IPS DF 6.9 (cell line): Measurements from ENCODE around the gene TTLL6.
"Not testable (repeated sequence)": the region's sequence is repeated elsewhere in the genome, so short reads cannot be mapped to it uniquely, and the experiment has no call there.

Source experiments
- DNase-seq: peaks from one replicate; pipeline ENCODE4 v3.0.0-alpha.2; 2013; ENCODE audit warnings: low read depth, low spot score
- H3K27ac ChIP-seq: one replicate; pipeline ENCODE4 v1.5.1; 2013; ENCODE audit warnings: low read length, control low read depth
- H3K27me3 ChIP-seq: 2 replicates; pipeline ENCODE4 v1.6.1; 2013; ENCODE audit warnings: mild to moderate bottlenecking, low read length; ENCODE audit not compliant: control insufficient read depth, insufficient read depth
- H3K36me3 ChIP-seq: 2 replicates; pipeline ENCODE4 v1.6.1; 2013; ENCODE audit warnings: low read length; ENCODE audit not compliant: control insufficient read depth, insufficient read depth
- H3K4me1 ChIP-seq: 2 replicates; pipeline ENCODE4 v1.6.1; 2013; ENCODE audit warnings: low read length; ENCODE audit not compliant: control insufficient read depth, insufficient read depth
- H3K4me3 ChIP-seq: 2 replicates; pipeline ENCODE4 v1.5.1; 2013; ENCODE audit warnings: mild to moderate bottlenecking, low read length
- H3K9me3 ChIP-seq: 2 replicates; pipeline ENCODE4 v1.6.1; 2013; ENCODE audit warnings: low read length, inconsistent platforms; ENCODE audit not compliant: control insufficient read depth, insufficient read depth
- WGBS: extraction: QIAGEN DNeasy Blood & Tissue Kit; methylation state at CpG from one replicate; pipeline ENCODE4 v1.1.7; 2013; ENCODE audit warnings: mixed read lengths, missing lambda C conversion rate; ENCODE audit not compliant: insufficient read length, insufficient coverage; 5-methylcytosine and 5-hydroxymethylcytosine counted together

The TTLL6 gene

GRCh38 chr17:48815311-48815710, 1.7 kb downstream of the TTLL6 start:
- Histone ChIP-seq H3K9me3 (no peaks in the 10 kb centered on the region), H3K27me3 (no peaks in the 10 kb centered on the region)
- WGBS = no CpG with 5 or more reads among the region's 3 CpGs

GRCh38 chr17:48814504-48814903, 2.5 kb downstream of the TTLL6 start:
- Histone ChIP-seq H3K4me1 (peaks cover 6% of the 10 kb centered on the region; the same call in 1 of the 2 replicates), H3K27me3 (no peaks in the 10 kb centered on the region), H3K9me3 (no peaks in the 10 kb centered on the region), H3K4me3 (no peak overlapping the region), H3K36me3 (no peaks in the 10 kb centered on the region), H3K27ac (no peak overlapping the region)
- no peak for DNase-seq
- WGBS = no CpG with 5 or more reads among the region's 7 CpGs

More at GRCh38 chr17:48815311-48815710, 1.7 kb downstream of the TTLL6 start:
- Histone ChIP-seq H3K27ac (no peak overlapping the region), H3K4me1 (peaks cover 6% of the 10 kb centered on the region; the same call in 1 of the 2 replicates), H3K36me3 (no peaks in the 10 kb centered on the region), H3K4me3 (no peak overlapping the region)
- no peak for DNase-seq

GRCh38 chr17:48812001-48812400, 5.0 kb downstream of the TTLL6 start:
- Histone ChIP-seq H3K27me3 (no peaks in the 10 kb centered on the region), H3K27ac (no peak overlapping the region), H3K4me1 (peaks cover 2% of the 10 kb centered on the region; the same call in 1 of the 2 replicates), H3K4me3 (no peak overlapping the region), H3K36me3 (no peaks in the 10 kb centered on the region), H3K9me3 (no peaks in the 10 kb centered on the region)
- no CpG with 5 or more reads among the region's 3 CpGs for WGBS
- no peak for DNase-seq

- no peak for DNase-seq
- WGBS = no CpG with 5 or more reads among the region's 4 CpGs
- Histone ChIP-seq H3K9me3 (no peaks in the 10 kb centered on the region), H3K27ac (no peak overlapping the region), H3K27me3 (no peaks in the 10 kb centered on the region), H3K4me1 (peaks cover 2% of the 10 kb centered on the region; the same call in 1 of the 2 replicates), H3K36me3 (no peaks in the 10 kb centered on the region), H3K4me3 (no peak overlapping the region)
Measured at GRCh38 chr17:48809182-48809581, 7.8 kb downstream of the TTLL6 start.

GRCh38 chr17:48804936-48805411, 12.1 kb downstream of the TTLL6 start:
- Histone ChIP-seq H3K27ac (no peak overlapping the region), H3K9me3 (no peaks in the 10 kb centered on the region), H3K4me1 (no peaks in the 10 kb centered on the region), H3K4me3 (no peak overlapping the region), H3K27me3 (no peaks in the 10 kb centered on the region; the same call in 1 of the 2 replicates), H3K36me3 (no peaks in the 10 kb centered on the region)
- no peak for DNase-seq
- WGBS = no CpG with 5 or more reads among the region's 9 CpGs

- no peak overlapping the region for H3K4me3 ChIP-seq
- no peak overlapping the region for H3K27ac ChIP-seq
- H3K36me3 ChIP-seq = no peaks in the 10 kb centered on the region
- WGBS = no CpG with 5 or more reads among the region's 5 CpGs
- no peaks in the 10 kb centered on the region for H3K4me1 ChIP-seq
- DNase-seq = no peak
- H3K27me3 ChIP-seq = no peaks in the 10 kb centered on the region; the same call in 1 of the 2 replicates
- no peaks in the 10 kb centered on the region for H3K9me3 ChIP-seq
Measured at GRCh38 chr17:48800626-48801217, 16.3 kb downstream of the TTLL6 start.

GRCh38 chr17:48799069-48799723, 17.8 kb downstream of the TTLL6 start:
- H3K4me1 ChIP-seq = no peaks in the 10 kb centered on the region

GRCh38 chr17:48796163-48796522, 20.9 kb downstream of the TTLL6 start:
- not testable (repeated sequence) for H3K9me3 ChIP-seq, DNase-seq, H3K36me3 ChIP-seq, H3K27me3 ChIP-seq, H3K4me1 ChIP-seq, H3K4me3 ChIP-seq, H3K27ac ChIP-seq
- no CpG with 5 or more reads among the region's 6 CpGs for WGBS

More at GRCh38 chr17:48799069-48799723, 17.8 kb downstream of the TTLL6 start:
- H3K27me3 ChIP-seq = no peaks in the 10 kb centered on the region; the same call in 1 of the 2 replicates
- no peak overlapping the region for H3K4me3 ChIP-seq
- WGBS = no CpG with 5 or more reads among the region's 11 CpGs
- H3K36me3 ChIP-seq = no peaks in the 10 kb centered on the region
- no peak overlapping the region for H3K27ac ChIP-seq
- H3K9me3 ChIP-seq = no peaks in the 10 kb centered on the region
- DNase-seq = no peak

GRCh38 chr17:48795444-48796162, 21.4 kb downstream of the TTLL6 start:
- WGBS = no CpG with 5 or more reads among the region's 10 CpGs
- Histone ChIP-seq H3K4me3 (no peak overlapping the region), H3K36me3 (no peaks in the 10 kb centered on the region), H3K27me3 (no peaks in the 10 kb centered on the region; the same call in 1 of the 2 replicates), H3K27ac (no peak overlapping the region), H3K4me1 (no peaks in the 10 kb centered on the region), H3K9me3 (no peaks in the 10 kb centered on the region)
- DNase-seq = no peak

GRCh38 chr17:48792033-48792798, 24.8 kb downstream of the TTLL6 start:
- Histone ChIP-seq H3K27ac (no peak overlapping the region), H3K4me1 (no peaks in the 10 kb centered on the region), H3K9me3 (no peaks in the 10 kb centered on the region), H3K36me3 (no peaks in the 10 kb centered on the region), H3K4me3 (no peak overlapping the region), H3K27me3 (no peaks in the 10 kb centered on the region)
- no CpG with 5 or more reads among the region's 3 CpGs for WGBS
- no peak for DNase-seq
